ENCODE measurements around the gene ZCCHC24.

ZCCHC24 gene

DNA sequence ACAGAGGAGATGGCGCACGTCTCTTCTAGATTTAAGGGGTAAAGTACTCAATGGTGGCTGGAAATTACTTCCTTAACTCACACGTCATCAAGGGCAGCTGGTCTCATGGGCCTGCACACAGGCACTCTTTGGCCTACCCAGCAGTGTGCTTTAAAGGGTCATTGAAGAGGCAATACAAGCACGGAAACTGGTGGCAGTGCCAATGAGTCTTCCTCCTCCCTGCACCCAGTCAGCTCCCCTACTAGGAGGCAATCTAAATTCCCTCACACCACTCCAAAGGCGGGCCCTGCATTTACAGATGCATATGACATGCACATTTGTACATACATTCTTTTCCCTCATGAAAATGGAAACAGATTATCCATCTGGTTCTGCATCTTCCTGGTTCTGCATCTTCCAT is 50.8 kb downstream of the ZCCHC24 start:
- no peak for DNase-seq

GRCh38 chr10:79393924-79394610 is 51.4 kb downstream of the ZCCHC24 start:
- DNase-seq = no peak

- DNase-seq = no peak
Observed at GRCh38 chr10:79393221-79393923, 52.1 kb downstream of the ZCCHC24 start.

GRCh38 chr10:79392506-79393176 is 52.8 kb downstream of the ZCCHC24 start:
- DNase-seq = no peak

DNA sequence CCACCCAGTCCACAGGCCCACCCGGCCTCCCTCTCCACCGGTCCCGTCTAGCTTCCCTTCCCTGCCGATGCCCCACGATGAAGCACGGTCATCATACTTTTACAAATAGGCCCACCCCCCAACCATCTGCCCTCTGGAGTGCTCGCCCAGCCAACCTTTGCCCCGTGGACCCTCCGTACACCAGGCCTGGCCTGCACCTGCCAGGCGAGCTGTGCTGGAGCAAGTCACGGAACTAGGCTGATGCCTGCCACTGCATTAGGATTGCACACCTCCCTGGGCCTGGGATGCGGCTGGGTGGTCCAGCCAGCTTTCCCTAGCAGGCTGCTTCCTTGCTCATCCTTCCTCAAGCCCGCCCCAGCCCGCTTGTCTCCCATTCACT is 53.4 kb downstream of the ZCCHC24 start:
- no peak for DNase-seq

DNA sequence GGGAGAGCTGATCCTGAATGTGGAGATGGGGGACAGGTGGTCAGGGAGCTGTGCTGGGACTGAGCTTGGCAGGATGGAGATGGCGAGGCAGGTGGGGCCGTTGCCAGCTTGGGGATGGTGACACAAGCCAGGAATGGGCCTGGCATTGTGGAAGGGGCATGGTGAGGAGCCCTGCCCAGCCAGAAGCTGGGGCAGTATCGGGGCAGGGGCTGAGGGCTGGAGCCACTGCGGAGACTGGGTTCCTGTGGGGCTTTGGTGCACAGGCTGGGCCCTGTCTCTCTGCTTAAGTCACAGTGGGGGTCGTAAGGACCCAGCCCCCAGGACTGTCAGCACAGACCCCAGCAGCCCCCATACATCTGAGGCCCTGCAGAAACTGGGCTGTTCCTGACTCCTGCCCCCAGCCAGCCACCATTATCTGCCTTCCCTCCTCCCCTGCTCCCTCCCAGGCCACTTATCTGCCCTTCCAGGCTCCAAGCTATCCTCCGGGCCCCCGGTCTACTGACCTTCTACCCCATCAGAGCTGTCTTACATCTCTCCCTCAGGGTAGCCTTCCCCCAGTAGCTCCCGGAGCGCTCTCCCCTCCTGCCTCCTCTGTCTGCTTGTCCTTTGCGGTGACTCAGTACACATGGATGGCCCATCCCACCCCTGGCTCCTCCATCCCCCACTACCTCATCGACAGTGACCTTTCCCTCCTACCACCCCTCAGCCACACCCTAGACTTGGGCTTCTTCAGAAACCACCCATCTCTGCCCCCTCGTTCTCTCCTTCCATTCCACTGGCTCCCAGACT is 54.0 kb downstream of the ZCCHC24 start:
- no peak for DNase-seq

DNA sequence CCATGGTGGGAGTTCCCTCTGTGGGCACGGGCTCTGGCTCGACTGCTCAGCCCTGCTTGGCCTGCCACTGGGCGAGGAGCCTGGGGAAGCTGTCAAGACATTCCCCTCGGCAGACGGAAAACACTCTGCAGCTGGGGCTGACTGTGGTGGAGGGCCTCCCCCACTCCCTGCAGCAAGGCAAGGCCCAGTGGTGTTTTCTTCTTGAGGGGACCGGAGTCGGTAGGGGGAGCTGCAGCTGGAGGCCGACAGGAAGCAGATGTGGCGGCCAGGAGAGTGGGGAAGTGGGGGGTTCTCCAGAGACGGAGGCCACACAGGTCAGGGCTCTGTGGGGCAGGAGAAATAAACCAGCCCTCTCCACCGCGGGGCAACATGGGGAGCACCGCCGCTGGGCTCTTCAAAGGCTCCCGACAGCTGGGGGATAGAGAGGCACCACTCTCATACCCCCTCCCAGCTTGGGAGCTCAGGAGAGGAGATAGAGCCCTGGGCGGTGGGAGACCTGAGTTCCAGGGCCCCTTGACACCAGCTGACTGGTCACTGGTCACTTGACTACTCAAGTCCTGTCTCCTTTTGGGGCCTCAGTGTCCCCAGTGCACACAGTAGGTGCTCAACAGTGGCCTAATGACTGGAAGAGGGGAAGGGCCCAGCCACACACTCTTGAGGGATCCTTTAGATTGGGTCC is 54.7 kb downstream of the ZCCHC24 start:
- DNase-seq = no peak

DNA sequence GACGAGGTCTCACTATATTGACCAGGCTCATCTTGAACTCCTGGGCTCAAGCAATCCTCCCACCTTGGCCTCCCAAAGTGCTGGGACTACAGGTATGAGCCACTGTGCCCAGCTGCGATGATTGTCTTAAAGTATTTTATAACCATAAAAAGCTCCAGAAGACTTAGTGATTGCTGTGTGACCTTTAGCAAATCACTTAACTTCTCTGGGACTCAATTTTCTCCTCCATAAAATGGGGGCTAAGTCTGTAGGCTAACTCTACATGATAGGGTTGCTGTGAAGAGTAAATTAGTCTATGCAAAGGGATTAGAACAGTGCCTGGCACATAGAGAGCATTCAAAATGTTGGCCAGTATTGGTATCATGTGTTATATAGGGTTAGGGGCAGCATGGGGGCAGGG is 55.4 kb downstream of the ZCCHC24 start:
- DNase-seq = no peak

DNA sequence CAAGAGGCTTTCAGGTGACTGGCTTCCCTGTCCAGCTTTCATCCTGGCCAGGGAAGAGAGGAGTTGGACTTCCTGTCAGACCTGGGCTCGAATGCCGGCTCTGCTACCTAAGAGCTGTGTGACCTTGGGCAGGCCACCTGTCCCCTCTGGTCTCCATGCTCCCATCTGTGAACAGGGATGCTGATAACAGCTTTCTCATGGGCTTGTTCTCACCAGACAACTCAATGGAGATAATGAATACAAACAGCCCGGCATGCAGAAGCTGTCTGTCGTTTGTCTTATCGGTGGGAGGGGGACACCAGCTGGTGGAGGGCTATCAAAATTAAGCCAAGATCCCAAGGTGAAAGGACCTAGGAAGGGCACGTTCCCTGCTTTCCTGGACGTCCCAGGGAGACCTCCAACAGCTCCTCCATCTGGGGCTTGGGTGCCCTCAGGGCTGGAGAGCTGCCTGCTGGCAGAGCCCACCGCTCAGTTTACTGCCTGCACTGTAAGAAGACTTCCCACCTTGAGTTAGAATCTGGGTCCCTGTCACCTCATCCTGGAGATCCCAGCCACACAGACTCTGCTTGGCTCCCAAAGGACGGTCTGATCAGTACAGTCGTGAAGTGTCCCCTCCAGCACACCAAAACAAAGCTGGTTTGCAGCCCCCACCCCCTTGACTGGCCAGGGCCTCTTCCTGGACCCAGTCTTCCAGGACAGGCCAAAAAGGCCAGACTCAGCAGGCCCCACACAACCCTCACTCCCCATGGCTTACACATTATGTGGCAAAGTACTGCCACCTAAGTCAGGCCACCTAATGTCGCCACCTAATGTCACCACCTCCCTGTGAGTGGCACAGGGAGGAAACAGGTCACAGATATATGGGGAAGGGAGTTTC is 57.2 kb downstream of the ZCCHC24 start:
- DNase-seq = no peak

DNA sequence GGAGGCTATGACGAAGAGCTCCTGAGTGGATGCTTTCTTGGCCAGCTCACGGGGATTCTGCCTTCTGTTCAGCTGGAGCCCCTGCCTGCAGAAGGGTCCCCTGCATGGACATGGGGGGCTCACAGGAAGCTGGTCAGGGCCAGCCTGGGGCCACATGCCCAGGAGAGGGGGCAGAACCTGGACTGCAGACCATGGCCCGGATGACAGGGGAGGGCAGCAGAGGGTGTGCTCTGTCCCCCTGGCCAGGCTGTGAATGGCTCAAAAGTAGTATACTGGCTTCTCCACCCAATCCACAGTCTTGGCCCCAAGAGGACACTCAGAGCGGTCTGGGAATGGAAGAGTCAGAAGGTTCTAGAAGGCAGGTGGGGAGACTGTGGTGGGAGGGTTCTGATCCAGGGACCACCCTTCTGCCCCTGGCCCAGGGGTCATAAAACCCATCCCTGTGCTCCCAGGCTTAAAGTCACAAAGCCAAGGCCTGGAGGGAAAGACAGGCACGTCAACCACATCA is 57.9 kb downstream of the ZCCHC24 start:
- DNase-seq = no peak

GRCh38 chr10:79386637-79387465 is 58.6 kb downstream of the ZCCHC24 start:
- no peak for DNase-seq

DNA sequence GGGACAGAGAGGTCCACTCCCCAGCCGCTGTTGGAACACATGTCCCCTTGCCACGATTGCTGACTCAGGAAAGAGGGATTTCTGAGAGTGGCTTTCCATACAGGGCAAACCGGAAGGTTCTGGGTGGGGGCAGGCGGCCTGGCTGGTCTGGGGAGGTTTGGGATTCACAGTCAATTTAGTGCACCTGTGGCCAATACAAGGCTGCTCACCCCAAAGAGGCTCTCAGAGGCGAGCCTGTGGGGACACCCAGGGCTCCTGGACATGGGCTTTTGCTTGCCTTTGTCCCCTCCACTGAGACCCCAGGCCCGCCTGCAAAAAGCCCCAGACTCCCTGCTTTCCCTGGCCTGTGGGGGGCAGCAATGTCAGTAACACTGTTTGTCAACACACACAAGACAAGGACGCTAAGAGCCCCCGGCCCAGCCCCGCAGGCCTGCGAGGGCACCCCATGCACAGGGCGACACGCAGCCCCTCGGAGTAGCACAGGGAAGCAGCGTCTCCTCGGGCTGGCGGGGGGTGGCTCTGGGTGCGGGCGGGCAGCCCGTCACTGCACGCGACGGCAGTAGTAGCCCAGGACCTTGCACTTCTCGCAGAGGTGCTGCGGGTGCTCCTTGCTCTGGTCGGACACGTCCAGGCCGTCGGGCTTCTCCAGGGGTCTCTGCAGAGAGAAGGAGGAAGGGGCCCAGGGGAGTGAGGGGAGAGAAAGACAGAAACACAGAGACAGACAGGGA is 59.5 kb downstream of the ZCCHC24 start:
- no peak for DNase-seq

GRCh38 chr10:79385392-79385795 is 60.0 kb downstream of the ZCCHC24 start:
- DNase-seq = no peak

GRCh38 chr10:79384773-79385391 is 60.5 kb downstream of the ZCCHC24 start:
- DNase-seq = no peak

DNA sequence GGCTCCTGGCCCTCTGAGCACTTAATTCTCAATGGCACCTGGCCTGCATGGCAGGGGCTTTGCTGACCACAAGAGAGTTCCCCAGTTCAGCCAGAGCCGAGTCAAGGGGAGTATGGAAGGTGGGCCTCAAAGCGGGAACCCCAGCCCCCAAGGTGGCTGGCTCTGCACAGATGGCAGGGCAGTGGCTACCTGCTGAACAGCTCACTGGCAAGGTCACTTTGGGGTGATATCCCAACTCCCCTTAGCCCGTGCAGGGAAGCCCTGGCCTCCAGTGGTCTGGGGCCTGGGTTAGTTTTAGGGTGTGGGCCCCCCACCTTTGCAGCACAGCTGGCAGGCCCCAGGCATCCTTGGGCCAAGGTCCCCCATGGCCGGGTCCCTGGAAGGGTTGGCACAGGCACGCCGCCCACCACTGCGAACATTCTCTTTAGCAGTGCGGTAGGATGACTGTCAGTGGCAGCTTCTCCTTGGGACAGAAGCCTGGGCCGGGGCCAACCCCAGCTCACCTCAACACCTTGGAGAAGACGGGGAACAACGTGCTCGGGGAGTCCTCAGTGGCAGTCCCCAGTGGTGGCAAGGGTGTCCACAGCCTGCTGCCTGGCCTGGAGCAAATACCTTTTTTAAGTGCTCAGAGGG is 61.3 kb downstream of the ZCCHC24 start:
- DNase-seq = no peak

DNA sequence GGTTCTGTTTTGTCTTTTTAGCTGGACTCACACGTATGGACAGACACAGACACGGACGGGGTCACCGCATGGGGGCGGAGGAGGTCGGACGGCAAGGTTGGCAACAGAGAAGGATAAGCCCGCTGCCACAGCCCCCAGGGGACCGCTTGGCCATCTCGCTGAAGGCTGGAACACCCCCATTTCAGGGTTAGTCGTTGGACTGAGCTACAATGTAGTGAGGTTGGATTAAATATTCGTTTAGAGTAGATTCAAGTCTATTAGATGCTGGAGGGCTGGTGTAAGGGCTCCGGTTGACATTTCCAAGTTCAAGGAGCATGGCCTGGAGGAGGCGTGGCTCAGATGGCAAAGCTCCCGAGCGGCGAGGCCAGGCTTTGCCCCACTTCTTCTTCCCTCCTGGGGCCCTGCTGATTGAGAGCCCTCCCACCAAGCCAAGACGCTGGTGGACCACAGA is 62.9 kb downstream of the ZCCHC24 start:
- no peak for DNase-seq

DNA sequence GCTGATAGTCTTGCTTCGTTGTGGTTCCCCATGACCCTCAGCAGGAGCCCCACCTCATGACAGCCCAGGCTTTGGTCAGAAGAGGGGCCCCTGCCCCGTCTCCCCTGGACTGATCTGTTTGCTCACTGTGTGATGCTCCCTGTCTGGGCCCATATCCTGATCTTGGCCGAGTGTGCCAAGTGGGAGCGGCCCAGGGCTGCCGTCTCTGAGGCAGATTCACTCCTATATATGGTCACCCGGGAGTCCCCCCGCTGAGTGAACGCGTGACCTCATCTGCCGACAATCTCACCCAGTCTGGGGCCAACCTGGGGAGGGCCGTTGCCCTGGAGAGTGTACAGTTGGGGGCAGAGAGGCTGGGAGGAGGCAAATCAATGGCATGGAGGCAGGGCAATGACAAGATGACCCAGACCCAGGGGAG is 63.6 kb downstream of the ZCCHC24 start:
- no peak for DNase-seq

GRCh38 chr10:79380946-79381721 is 64.3 kb downstream of the ZCCHC24 start:
- DNase-seq = no peak
